Left ventricle myocardium inferior (tissue), 1 donor: ENCODE measurements around the gene COL19A1. TPM values are rescaled to one million over a fixed set of nuclear protein-coding genes. Genes with fewer than 3 reads are reported as not detected.

Experiments
- DNase-seq: peaks from one replicate; pipeline ENCODE4 v3.0.0-alpha.2; 2020
- H3K27ac ChIP-seq: fragments of 200-600 bp; replicated peaks from 2 replicates; pipeline ENCODE4 v1.8.0; 2021
- H3K27me3 ChIP-seq: fragments of 200-600 bp; 2 replicates; pipeline ENCODE4 v1.8.0; 2021; ENCODE audit warnings: low read depth
- H3K36me3 ChIP-seq: fragments of 200-600 bp; 2 replicates; pipeline ENCODE4 v1.8.0; 2021
- H3K4me1 ChIP-seq: fragments of 200-600 bp; 2 replicates; pipeline ENCODE4 v1.8.0; 2021
- H3K4me3 ChIP-seq: fragments of 200-600 bp; 2 replicates; pipeline ENCODE4 v1.8.0; 2021; ENCODE audit warnings: mild to moderate bottlenecking, moderate library complexity
- H3K9me3 ChIP-seq: fragments of 200-600 bp; replicated peaks from 2 replicates; pipeline ENCODE4 v1.8.0; 2021
- intact Hi-C: fragments of 100-400 bp; cut with micrococcal nuclease; formaldehyde crosslinking; loops from one replicate; pipeline ENCODE4 v1.11.0; 2022
- total RNA-seq: library from RNA; stranded (reverse); fragmentation: NEBNext Ultra II Directional; extraction: Animal tissue kit (Norgen Biotek cat#: 25700); gene quantifications from one replicate; pipeline ENCODE4 v1.2.1, GENCODE V29; 2021
- TF ChIP-seq, protein P1 (sequence below): fragments of 200-600 bp; IDR thresholded peaks from 2 replicates; pipeline ENCODE4 v1.8.0; 2021; ENCODE audit warnings: antibody characterized with exemption, mild to moderate bottlenecking, borderline replicate concordance
- donor health status: DM: no; HTN: yes; CAD: no; lungs with severe emphysema.

The COL19A1 gene
- total RNA-seq, 1 donor from 2014 or later = 1.9 TPM

DNA sequence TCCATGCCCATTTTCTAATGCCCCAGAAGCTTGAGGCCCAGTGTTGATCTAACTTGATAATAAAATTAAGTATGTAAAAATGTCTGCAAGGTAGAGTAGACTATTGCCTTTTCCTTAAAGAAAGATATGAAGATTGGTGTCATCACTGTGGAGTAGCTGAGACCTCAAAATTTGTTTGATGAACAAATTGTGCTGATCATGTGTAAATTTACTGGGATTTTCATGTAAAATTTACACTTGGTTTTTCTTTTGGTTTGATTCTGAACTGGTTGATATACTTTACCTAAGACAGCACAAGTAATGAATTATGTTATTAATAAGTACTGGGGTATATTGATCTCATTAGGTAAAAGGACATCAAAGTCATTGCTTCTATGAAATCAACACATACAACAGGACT is 207.3 kb downstream of the COL19A1 start:
- intact Hi-C loops = no loop called here
- Histone ChIP-seq H3K9me3 (no peaks in the 10 kb centered on the region), H3K27me3 (no peaks in the 10 kb centered on the region), H3K4me1 (no peaks in the 10 kb centered on the region), H3K27ac (no peak overlapping the region), H3K36me3 (no peaks in the 10 kb centered on the region), H3K4me3 (no peak overlapping the region)
- no peak for DNase-seq
- TF ChIP-seq, protein P1, sequence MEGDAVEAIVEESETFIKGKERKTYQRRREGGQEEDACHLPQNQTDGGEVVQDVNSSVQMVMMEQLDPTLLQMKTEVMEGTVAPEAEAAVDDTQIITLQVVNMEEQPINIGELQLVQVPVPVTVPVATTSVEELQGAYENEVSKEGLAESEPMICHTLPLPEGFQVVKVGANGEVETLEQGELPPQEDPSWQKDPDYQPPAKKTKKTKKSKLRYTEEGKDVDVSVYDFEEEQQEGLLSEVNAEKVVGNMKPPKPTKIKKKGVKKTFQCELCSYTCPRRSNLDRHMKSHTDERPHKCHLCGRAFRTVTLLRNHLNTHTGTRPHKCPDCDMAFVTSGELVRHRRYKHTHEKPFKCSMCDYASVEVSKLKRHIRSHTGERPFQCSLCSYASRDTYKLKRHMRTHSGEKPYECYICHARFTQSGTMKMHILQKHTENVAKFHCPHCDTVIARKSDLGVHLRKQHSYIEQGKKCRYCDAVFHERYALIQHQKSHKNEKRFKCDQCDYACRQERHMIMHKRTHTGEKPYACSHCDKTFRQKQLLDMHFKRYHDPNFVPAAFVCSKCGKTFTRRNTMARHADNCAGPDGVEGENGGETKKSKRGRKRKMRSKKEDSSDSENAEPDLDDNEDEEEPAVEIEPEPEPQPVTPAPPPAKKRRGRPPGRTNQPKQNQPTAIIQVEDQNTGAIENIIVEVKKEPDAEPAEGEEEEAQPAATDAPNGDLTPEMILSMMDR = no peak

DNA sequence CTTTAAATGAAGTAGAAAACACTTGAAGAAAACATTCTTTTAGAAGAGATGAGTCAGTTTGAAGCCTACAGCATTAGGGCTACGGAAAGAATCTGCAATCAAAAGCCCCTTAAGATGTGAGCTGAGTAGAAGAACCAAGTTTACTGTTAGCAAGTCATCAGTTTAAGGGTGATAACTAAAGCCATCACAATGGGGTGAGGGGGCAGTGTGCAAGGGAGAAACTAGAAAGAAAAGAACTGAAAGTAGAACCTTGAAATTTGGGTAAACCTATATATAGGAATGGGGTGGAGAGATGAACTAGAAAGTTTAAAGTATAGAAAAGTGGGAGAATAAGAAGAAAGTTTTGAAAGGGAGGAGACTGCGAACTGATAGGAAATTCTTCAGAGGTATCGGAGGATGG is 212.9 kb downstream of the COL19A1 start:
- TF ChIP-seq, protein P1 = no peak
- Histone ChIP-seq H3K27ac (no peak overlapping the region), H3K27me3 (no peaks in the 10 kb centered on the region), H3K4me1 (no peaks in the 10 kb centered on the region), H3K9me3 (no peaks in the 10 kb centered on the region), H3K4me3 (no peak overlapping the region), H3K36me3 (no peaks in the 10 kb centered on the region)
- DNase-seq = no peak
- intact Hi-C loops = no loop called here

DNA sequence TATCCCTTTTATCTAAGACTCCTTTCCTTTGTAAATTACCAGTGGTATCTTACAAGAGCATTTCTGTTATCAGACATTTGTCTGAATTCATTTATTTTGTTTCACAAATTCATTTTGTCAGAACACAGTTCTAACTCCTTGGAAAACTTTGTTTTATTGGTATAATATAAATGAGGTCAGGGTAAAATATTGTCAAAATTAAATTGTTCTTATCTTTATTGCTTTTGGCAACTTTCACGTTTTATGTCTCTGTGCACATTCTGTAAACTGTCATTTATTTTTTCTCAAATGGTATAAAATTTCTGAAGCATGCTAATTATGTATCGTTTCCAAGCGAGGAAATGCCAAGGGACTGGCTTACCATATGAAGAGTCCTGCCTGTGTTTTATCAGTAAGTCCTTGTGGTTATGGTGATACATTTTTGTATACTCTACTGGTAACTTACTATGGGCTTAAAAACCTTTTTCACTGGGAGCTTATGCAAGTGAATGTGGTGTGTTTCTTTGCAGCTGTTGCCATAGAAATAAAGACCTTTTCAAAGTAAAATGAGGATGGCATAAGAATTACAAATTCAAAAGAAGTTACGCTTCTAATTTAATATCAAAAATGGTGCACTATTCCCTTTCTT is 214.2 kb downstream of the COL19A1 start:
- intact Hi-C loops = no loop called here
- DNase-seq = no peak
- Histone ChIP-seq H3K9me3 (no peaks in the 10 kb centered on the region), H3K4me3 (no peak overlapping the region), H3K27ac (no peak overlapping the region), H3K27me3 (no peaks in the 10 kb centered on the region), H3K36me3 (no peaks in the 10 kb centered on the region), H3K4me1 (no peaks in the 10 kb centered on the region)
- TF ChIP-seq, protein P1 = no peak

DNA sequence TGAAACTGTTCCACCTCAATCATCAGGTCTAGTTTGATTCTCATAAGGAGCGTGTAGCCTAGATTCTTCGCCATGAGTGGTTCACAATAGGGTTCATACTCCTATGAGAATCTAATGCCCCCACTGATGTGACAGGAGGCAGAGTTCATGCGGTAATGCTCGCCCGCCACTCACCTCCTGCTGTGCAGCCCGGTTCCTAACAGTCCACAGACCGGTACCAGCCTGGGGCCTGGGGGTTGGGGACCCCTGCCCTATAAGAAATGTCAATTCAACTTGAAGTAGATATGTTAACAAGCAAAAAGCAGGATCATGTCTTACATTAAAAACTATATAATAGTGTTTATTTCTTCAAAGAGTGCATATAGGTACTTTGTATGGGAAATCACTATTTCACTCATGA is 216.5 kb downstream of the COL19A1 start:
- TF ChIP-seq, protein P1 = no peak
- Histone ChIP-seq H3K9me3 (no peaks in the 10 kb centered on the region), H3K4me3 (no peak overlapping the region), H3K4me1 (no peaks in the 10 kb centered on the region), H3K36me3 (no peaks in the 10 kb centered on the region), H3K27me3 (no peaks in the 10 kb centered on the region), H3K27ac (no peak overlapping the region)
- intact Hi-C loops = no loop called here
- no peak for DNase-seq

DNA sequence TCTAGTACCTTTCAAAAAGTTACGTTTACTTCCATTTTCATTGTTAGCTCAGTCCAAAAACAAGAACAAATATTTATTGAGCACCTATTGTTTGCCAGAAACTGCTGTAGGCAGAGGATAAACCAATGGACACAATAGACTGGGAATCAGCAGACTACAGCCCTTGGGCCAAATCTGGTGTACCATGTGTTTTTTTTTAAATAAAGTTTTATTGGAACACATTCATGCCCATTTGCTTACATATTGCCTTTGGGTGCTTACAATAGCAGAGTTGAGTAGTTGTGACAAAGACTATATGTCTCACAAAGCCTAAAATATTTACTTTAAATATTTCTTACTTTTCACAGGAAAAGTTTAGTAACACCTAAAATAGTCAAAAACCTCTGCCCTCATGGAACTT is 220.4 kb downstream of the COL19A1 start:
- no peaks in the 10 kb centered on the region for H3K27me3 ChIP-seq
- no peak overlapping the region for H3K27ac ChIP-seq
- no peaks in the 10 kb centered on the region for H3K9me3 ChIP-seq
- H3K4me3 ChIP-seq = no peak overlapping the region
- H3K36me3 ChIP-seq = no peaks in the 10 kb centered on the region
- DNase-seq = no peak
- intact Hi-C loops = no loop called here
- H3K4me1 ChIP-seq = no peaks in the 10 kb centered on the region
- TF ChIP-seq, protein P1 = no peak
